Tibial nerve (tissue), 4 donors: ENCODE measurements around the gene PADI4. TPM values are rescaled to one million over a fixed set of nuclear protein-coding genes. Genes with fewer than 3 reads are reported as not detected.

Experiments
- DNase-seq, 2 donors: peaks; one replicate each; pipeline ENCODE4 v3.0.0-alpha.2; 2019; ENCODE audit warnings: low spot score in 2 of 2
- H3K27ac ChIP-seq, 4 donors: fragments of 200-600 bp; sonication (generic) in 3 of 4; one replicate each; pipeline ENCODE4 v1.5.1; 2017 to 2019; ENCODE audit warnings: mild to moderate bottlenecking in 1 of 4
- H3K27me3 ChIP-seq, 2 donors: fragments of 200-600 bp; sonication (generic) in 1 of 2; one replicate each; pipeline versions ENCODE4 v1.5.1 to v1.6.0; 2017 to 2019
- H3K36me3 ChIP-seq, 3 donors: fragments of 200-600 bp; sonication (generic); one replicate each; pipeline ENCODE4 v1.5.1; 2018 to 2019
- H3K4me1 ChIP-seq, 4 donors: fragments of 200-600 bp; sonication (generic) in 3 of 4; one replicate each; pipeline ENCODE4 v1.5.1; 2017 to 2019
- H3K4me3 ChIP-seq, 4 donors: fragments of 200-600 bp; sonication (generic) in 3 of 4; one replicate each; pipeline ENCODE4 v1.5.1; 2017 to 2019; ENCODE audit warnings: mild to moderate bottlenecking in 1 of 4, moderate library complexity in 1 of 4
- H3K9me3 ChIP-seq, 4 donors: fragments of 200-600 bp; sonication (generic) in 3 of 4; one replicate each; pipeline ENCODE4 v1.5.1; 2017 to 2019
- CTCF ChIP-seq, 5 experiments: fragments of 200-600 bp in 3 of 5; fragments of 450-650 bp in 2 of 5; sonication (generic) in 3 of 5; IDR thresholded peaks; one replicate each; pipeline ENCODE4 v1.5.1; 2016 to 2019; ENCODE audit warnings: antibody characterized with exemption in 5 of 5, mild to moderate bottlenecking in 3 of 5, moderate library complexity in 2 of 5
- EP300 ChIP-seq, 2 donors: sonication (generic); formaldehyde crosslinking; IDR thresholded peaks; one replicate each; pipeline ENCODE4 v1.6.1; 2017; ENCODE audit warnings: antibody characterized with exemption in 2 of 2, mild to moderate bottlenecking in 1 of 2
- POLR2A ChIP-seq, 2 donors: fragments of 450-650 bp; IDR thresholded peaks; one replicate each; pipeline ENCODE4 v1.6.1; 2017; ENCODE audit warnings: antibody characterized with exemption in 2 of 2, mild to moderate bottlenecking in 2 of 2, moderate library complexity in 2 of 2
- WGBS, 2 donors: methylation state at CpG; one replicate each; pipeline ENCODE4 v1.1.5; 2018; 5-methylcytosine and 5-hydroxymethylcytosine counted together
- total RNA-seq, 4 donors: library from RNA; depleted of rRNA; stranded (reverse); fragments of >200 nt; gene quantifications; one replicate each; pipeline ENCODE4 v1.1.0, GENCODE V29; 2016

PADI4 gene
- total RNA-seq, 4 donors from 2014 or later: not detected

DNA sequence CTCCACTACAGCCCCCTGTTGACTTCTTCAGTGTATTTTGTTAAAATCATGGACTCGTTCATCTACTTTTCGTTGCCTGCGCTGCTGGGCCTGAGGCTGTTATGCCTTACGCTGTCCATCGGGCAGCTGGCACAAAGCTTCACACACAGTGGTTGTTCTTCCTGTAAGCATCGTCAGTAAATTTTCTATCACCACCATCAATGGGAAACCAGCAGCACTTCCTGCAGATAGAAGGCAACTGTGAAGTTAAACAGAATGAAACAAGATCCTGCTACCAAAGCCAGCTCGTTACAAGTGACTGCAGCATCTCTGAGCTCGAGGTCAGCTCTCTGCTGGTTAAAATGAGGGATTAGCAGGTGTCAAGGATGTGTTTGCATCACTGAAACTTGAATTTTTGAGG is 42.1 kb downstream of the PADI4 start:
- Histone ChIP-seq H3K36me3 (no peaks in the 10 kb centered on the region), H3K27ac (no peak overlapping the region), H3K9me3 (no peaks in the 10 kb centered on the region), H3K27me3 (peaks cover 0 to 4% of the 10 kb centered on the region in 2 donors), H3K4me1 (no peaks in the 10 kb centered on the region), H3K4me3 (no peak overlapping the region)
- 45% methylated on average over 8 of the region's 8 CpGs; no CpG with 5 or more reads in 1 of the 2 donors for WGBS, 2 donors
- no peak for TF ChIP-seq CTCF (IDR thresholded peaks at IDR 0.05)
- no peak for TF ChIP-seq EP300 (IDR thresholded peaks at IDR 0.05)
- DNase-seq: no peak

- Histone ChIP-seq H3K27me3 (peaks cover 0 to 9% of the 10 kb centered on the region in 2 donors), H3K27ac (no peak overlapping the region), H3K4me1 (no peaks in the 10 kb centered on the region), H3K9me3 (no peaks in the 10 kb centered on the region), H3K36me3 (no peaks in the 10 kb centered on the region), H3K4me3 (no peak overlapping the region)
- 66 to 80% methylated on average over 6 to 7 of the region's 7 CpGs for WGBS, 2 donors
- TF ChIP-seq EP300 (IDR thresholded peaks at IDR 0.05) (no peak), POLR2A (IDR thresholded peaks at IDR 0.05) (no peak), CTCF (IDR thresholded peaks at IDR 0.05) (no peak)
- no peak for DNase-seq
These were observed 43.0 kb downstream of the PADI4 start for GRCh38 chr1:17350928-17351446.

- Histone ChIP-seq H3K9me3 (no peaks in the 10 kb centered on the region), H3K36me3 (no peaks in the 10 kb centered on the region), H3K27me3 (peaks cover 0 to 9% of the 10 kb centered on the region in 2 donors), H3K4me1 (no peaks in the 10 kb centered on the region), H3K4me3 (no peak overlapping the region), H3K27ac (no peak overlapping the region)
- no peak for DNase-seq
- 71% methylated on average over 8 of the region's 8 CpGs for WGBS, 2 donors
- TF ChIP-seq POLR2A (IDR thresholded peaks at IDR 0.05) (no peak), EP300 (IDR thresholded peaks at IDR 0.05) (no peak), CTCF (IDR thresholded peaks at IDR 0.05) (no peak)
These were observed 43.8 kb downstream of the PADI4 start for GRCh38 chr1:17351598-17352324.

- Histone ChIP-seq H3K4me3 (no peak overlapping the region), H3K9me3 (no peaks in the 10 kb centered on the region), H3K36me3 (no peaks in the 10 kb centered on the region), H3K4me1 (no peaks in the 10 kb centered on the region), H3K27me3 (peaks cover 0 to 9% of the 10 kb centered on the region in 2 donors), H3K27ac (no peak overlapping the region)
- no peak for DNase-seq
- WGBS, 2 donors: 52 to 55% methylated on average over 8 of the region's 8 CpGs
- TF ChIP-seq CTCF (IDR thresholded peaks at IDR 0.05): no peak
- no peak for TF ChIP-seq POLR2A (IDR thresholded peaks at IDR 0.05)
- TF ChIP-seq EP300 (IDR thresholded peaks at IDR 0.05): no peak
These were observed 44.5 kb downstream of the PADI4 start for GRCh38 chr1:17352419-17352909.

- peaks cover 0 to 5% of the 10 kb centered on the region in 2 donors for H3K27me3 ChIP-seq
- H3K4me1 ChIP-seq: no peaks in the 10 kb centered on the region
- no peaks in the 10 kb centered on the region for H3K9me3 ChIP-seq
- TF ChIP-seq CTCF (IDR thresholded peaks at IDR 0.05) (no peak), EP300 (IDR thresholded peaks at IDR 0.05) (no peak), POLR2A (IDR thresholded peaks at IDR 0.05) (no peak)
- WGBS, 2 donors: 56 to 69% methylated on average over 6 of the region's 6 CpGs
- no peak for DNase-seq
- no peaks in the 10 kb centered on the region for H3K36me3 ChIP-seq
- H3K4me3 ChIP-seq: no peak overlapping the region
- H3K27ac ChIP-seq: no peak overlapping the region
These were observed 47.9 kb downstream of the PADI4 start for GRCh38 chr1:17355898-17356297.
